Tibial artery (tissue), 4 donors: ENCODE results near the gene LENG9.

Experiments
- DNase-seq, 2 donors: peaks; one replicate each; pipeline ENCODE4 v3.0.0-alpha.2; 2019
- H3K27ac ChIP-seq, 2 donors: fragments of 200-600 bp; sonication (generic) in 1 of 2; 1 replicate in 1 of 2; 2 replicates in 1 of 2; pipeline ENCODE4 v1.5.1; 2018 to 2019; ENCODE audit warnings: mild to moderate bottlenecking in 1 of 2
- H3K27me3 ChIP-seq, 2 donors: fragments of 200-600 bp; sonication (generic) in 1 of 2; one replicate each; pipeline versions ENCODE4 v1.5.1 to v1.6.0; 2016 to 2019
- H3K36me3 ChIP-seq, 3 donors: fragments of 200-600 bp; sonication (generic) in 2 of 3; one replicate each; pipeline ENCODE4 v1.5.1; 2016 to 2019; ENCODE audit warnings: mild to moderate bottlenecking in 2 of 3
- H3K4me1 ChIP-seq, 4 donors: fragments of 200-600 bp; sonication (generic) in 2 of 4; 1 replicate in 3 of 4; 2 replicates in 1 of 4; pipeline ENCODE4 v1.5.1; 2016 to 2019
- H3K4me3 ChIP-seq, 2 donors: fragments of 200-600 bp; sonication (generic) in 1 of 2; 1 replicate in 1 of 2; 2 replicates in 1 of 2; pipeline ENCODE4 v1.5.1; 2018 to 2019; ENCODE audit warnings: mild to moderate bottlenecking in 2 of 2
- H3K9me3 ChIP-seq, 3 donors: fragments of 200-600 bp; sonication (generic) in 1 of 3; one replicate each; pipeline ENCODE4 v1.5.1; 2016 to 2019
- intact Hi-C: fragments of 100-400 bp; cut with DNase I; formaldehyde crosslinking; loops from one replicate; pipeline ENCODE4 v1.15.0; 2023; ENCODE audit warnings: low total_unique reads
- TF ChIP-seq, protein P1 (sequence below), 2 experiments: fragments of 200-600 bp in 1 of 2; fragments of 450-650 bp in 1 of 2; IDR thresholded peaks; one replicate each; pipeline ENCODE4 v1.5.1; 2017 to 2019; ENCODE audit warnings: antibody characterized with exemption in 2 of 2, mild to moderate bottlenecking in 1 of 2, moderate library complexity in 1 of 2

The LENG9 gene

DNA sequence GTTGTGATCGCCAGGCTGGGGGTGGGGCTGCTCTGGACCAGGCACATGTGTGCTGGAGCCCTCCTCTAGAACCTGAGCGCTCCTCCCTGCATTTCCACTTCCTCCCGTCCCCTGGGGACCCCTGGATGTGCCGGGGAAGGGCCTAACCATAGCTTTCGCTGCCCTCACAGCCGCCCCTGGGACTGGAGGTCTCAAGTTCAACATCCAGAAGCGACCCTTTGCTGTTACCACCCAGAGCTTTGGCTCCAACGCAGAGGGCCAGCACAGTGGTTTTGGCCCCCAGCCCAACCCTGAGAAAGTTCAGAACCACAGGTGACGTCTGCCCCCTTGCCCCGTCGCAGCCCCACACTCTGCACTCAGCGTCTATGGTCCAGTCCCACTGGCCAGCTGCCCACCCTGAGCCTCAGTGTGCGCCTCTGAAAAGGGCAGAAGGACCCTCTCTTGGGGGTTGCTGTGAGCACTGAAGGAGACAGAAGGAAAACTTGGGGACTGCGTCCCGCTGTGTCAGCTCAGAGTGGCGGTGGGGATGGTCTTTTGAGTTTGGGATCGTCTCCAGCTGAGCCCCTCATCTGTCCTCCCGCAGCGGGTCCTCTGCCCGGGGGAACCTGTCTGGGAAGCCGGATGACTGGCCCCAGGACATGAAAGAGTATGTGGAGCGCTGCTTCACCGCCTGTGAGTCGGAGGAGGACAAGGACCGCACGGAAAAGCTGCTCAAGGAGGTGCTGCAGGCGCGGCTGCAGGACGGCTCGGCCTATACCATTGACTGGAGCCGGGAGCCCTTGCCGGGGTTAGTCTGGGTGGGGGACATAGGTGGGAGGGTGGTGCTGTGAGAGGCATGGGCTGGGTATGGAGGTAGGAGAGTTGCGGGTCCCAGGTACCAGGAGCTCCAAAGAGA is 8.6 kb downstream of the LENG9 start:
- intact Hi-C loops = no loop called here
- peaks cover 88 to 94% (median 92%) of the 10 kb centered on the region in 3 donors for H3K36me3 ChIP-seq
- H3K27me3 ChIP-seq = no peaks in the 10 kb centered on the region
- no peak overlapping the region for H3K27ac ChIP-seq
- TF ChIP-seq, protein P1, sequence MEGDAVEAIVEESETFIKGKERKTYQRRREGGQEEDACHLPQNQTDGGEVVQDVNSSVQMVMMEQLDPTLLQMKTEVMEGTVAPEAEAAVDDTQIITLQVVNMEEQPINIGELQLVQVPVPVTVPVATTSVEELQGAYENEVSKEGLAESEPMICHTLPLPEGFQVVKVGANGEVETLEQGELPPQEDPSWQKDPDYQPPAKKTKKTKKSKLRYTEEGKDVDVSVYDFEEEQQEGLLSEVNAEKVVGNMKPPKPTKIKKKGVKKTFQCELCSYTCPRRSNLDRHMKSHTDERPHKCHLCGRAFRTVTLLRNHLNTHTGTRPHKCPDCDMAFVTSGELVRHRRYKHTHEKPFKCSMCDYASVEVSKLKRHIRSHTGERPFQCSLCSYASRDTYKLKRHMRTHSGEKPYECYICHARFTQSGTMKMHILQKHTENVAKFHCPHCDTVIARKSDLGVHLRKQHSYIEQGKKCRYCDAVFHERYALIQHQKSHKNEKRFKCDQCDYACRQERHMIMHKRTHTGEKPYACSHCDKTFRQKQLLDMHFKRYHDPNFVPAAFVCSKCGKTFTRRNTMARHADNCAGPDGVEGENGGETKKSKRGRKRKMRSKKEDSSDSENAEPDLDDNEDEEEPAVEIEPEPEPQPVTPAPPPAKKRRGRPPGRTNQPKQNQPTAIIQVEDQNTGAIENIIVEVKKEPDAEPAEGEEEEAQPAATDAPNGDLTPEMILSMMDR (IDR thresholded peaks at IDR 0.05) = no peak
- no peak overlapping the region for H3K4me3 ChIP-seq
- peaks cover 0 to 51% (median 25%) of the 10 kb centered on the region in 4 donors for H3K4me1 ChIP-seq
- DNase-seq = no peak
- no peaks in the 10 kb centered on the region for H3K9me3 ChIP-seq

DNA sequence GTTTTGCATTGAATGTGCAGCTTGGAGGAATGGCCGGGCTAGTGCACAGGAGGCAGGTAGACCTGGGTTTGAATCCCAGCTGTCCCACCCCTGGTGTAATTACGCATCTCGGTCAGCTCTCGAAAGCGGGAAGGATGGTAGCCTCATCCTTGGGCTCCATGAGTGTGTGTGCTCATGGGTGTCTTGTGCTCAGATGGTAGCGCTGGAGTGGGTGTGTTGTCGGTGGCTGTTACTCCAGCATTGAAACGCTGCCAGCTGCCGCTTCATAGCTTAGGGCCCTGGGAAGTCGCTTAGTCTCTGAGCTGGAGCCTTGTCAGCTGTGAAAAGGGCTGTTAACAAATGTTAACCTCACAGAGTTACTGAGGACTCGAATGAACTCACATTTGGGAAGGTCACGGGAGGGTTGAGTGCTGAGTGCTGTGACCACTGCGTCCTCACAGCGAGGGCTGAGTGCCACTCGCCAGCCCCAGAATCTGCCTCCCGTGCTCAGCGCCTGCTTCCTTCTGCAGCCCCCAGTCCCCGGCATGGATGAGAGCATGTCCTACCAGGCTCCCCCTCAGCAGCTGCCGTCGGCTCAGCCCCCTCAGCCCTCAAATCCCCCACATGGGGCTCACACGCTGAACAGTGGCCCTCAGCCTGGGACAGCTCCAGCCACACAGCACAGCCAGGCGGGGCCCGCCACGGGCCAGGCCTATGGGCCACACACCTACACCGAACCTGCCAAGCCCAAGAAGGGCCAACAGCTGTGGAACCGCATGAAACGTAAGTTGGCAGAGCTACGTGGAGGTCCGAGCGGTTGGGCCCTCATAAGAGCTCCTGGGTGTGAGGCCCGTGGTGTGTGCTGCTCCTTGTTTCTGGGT is 9.4 kb downstream of the LENG9 start:
- Histone ChIP-seq H3K4me3 (no peak overlapping the region), H3K27me3 (no peaks in the 10 kb centered on the region), H3K36me3 (peaks cover 82 to 85% (median 84%) of the 10 kb centered on the region in 3 donors), H3K4me1 (peaks cover 0 to 48% (median 24%) of the 10 kb centered on the region in 4 donors), H3K9me3 (no peaks in the 10 kb centered on the region), H3K27ac (no peak overlapping the region)
- no peak for DNase-seq
- intact Hi-C loops = no loop called here
- TF ChIP-seq, protein P1 (IDR thresholded peaks at IDR 0.05) = no peak

DNA sequence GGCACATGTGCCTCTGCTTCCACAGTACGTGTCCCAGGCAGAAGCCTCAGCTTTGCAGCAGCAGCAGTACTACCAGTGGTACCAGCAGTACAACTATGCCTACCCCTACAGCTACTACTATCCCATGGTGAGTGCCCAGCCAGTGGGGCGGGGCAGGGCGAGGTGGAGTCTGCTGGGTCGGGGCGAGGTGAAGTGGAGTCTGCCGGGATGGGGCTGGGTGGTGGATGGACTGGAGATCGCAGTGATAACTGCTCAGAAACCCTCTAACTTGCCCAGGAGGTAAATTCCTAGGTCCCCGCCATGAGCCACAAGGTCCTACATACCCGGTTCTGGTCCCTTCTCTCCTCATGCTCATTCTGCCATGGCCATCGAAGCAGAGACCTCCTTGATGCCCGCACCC is 11.0 kb downstream of the LENG9 start:
- Histone ChIP-seq H3K4me1 (peaks cover 0 to 37% (median 26%) of the 10 kb centered on the region in 4 donors), H3K4me3 (no peak overlapping the region), H3K36me3 (peaks cover 66 to 70% (median 68%) of the 10 kb centered on the region in 3 donors), H3K9me3 (no peaks in the 10 kb centered on the region), H3K27ac (no peak overlapping the region), H3K27me3 (no peaks in the 10 kb centered on the region)
- TF ChIP-seq, protein P1 (IDR thresholded peaks at IDR 0.05) = no peak
- intact Hi-C loops = no loop called here
- DNase-seq = no peak

DNA sequence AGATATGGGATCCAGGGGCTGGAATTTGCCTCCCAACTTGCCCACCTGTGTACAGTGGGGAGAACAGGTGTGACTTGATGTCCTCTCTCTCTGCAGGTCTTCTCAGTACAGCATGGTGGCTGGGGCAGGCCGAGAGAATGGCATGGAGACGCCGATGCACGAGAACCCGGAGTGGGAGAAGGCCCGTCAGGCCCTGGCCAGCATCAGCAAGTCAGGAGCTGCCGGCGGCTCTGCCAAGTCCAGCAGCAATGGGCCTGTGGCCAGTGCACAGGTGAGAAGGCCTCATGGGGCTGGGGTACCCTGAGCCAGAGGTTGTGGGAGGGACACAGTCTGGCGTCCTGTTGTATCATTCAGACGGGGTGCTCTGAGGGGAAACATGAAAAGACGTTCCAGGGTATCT is 11.6 kb downstream of the LENG9 start:
- Histone ChIP-seq H3K9me3 (no peaks in the 10 kb centered on the region), H3K36me3 (peaks cover 60 to 64% (median 62%) of the 10 kb centered on the region in 3 donors), H3K4me1 (peaks cover 0 to 44% (median 31%) of the 10 kb centered on the region in 4 donors), H3K27me3 (no peaks in the 10 kb centered on the region), H3K4me3 (no peak overlapping the region), H3K27ac (no peak overlapping the region)
- DNase-seq = peak in 1 of 2 donors; percentile 19
- intact Hi-C loops = no loop called here
- TF ChIP-seq, protein P1 (IDR thresholded peaks at IDR 0.05) = no peak

DNA sequence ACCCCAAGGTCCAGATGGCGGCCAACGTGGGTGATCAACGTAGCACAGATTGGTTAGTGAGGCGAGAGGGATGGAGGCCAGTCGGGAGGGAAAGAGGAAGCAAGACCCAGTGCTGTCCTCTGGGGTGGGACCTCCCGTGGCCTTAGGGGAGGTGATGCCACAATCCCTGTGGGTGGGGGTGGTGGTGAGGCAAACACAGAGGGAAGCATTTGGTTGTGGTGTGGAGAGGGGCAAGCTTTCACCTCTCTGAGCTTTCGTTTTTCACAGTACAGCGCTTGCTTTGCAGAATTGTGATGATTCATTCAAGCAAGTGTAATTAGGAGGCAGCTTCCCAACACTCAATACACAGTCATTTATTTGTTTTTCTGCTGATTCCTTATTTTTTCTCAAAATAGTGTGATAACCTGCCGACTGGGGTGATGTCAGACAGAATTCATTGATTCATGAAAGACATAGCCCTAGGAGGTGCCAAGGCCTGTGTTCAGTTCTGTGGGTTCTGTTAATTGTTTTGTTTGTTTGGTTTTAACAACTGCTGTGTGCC is 12.2 kb downstream of the LENG9 start:
- Histone ChIP-seq H3K27me3 (no peaks in the 10 kb centered on the region), H3K4me1 (peaks cover 0 to 46% (median 34%) of the 10 kb centered on the region in 4 donors), H3K27ac (peak overlapping the region in 1 of 2 donors; percentile 8), H3K36me3 (peaks cover 54 to 58% (median 56%) of the 10 kb centered on the region in 3 donors), H3K4me3 (no peak overlapping the region), H3K9me3 (no peaks in the 10 kb centered on the region)
- intact Hi-C loops = no loop called here
- no peak for DNase-seq
- TF ChIP-seq, protein P1 (IDR thresholded peaks at IDR 0.05) = no peak
